ENCODE results near the gene ERBIN. TPM values are rescaled to one million over a fixed set of nuclear protein-coding genes. Genes with fewer than 3 reads are reported as not detected.
A peak's percentile ranks its signal among the peaks of the same experiment; 100 is the strongest.

ERBIN gene
- total RNA-seq, 4 donors from 2014 or later, result 88.7 to 108 (median 106) TPM

- Histone ChIP-seq H3K27ac (peak overlapping the region in 2 of 3 donors; percentile 98 to 100), H3K4me1 (peaks cover 5 to 18% of the 10 kb centered on the region in 2 donors), H3K4me3 (replicated peaks in 1 of 3) (peak overlapping the region in 2 of 3 donors; percentile 86 to 91), H3K9me3 (no peaks in the 10 kb centered on the region), H3K36me3 (no peaks in the 10 kb centered on the region), H3K27me3 (no peaks in the 10 kb centered on the region)
- TF ChIP-seq CTCF (IDR thresholded peaks at IDR 0.05) (no peak), POLR2A (IDR thresholded peaks at IDR 0.05) (no peak)
- DNase-seq, result no peak
- intact Hi-C loops (cut with DNase I), result loop anchor here (5.0 kb wide), 1 partner anchor 214 kb away; the partner anchor contains the start of gene SREK1
- WGBS, 2 donors, result 8 to 11% methylated on average over 5 of the region's 5 CpGs
These were observed 2.0 kb downstream of the ERBIN start for GRCh38 chr5:65928322-65928752.

GRCh38 chr5:65928860-65929259 is 2.5 kb downstream of the ERBIN start:
- no peak for DNase-seq
- intact Hi-C loops (cut with DNase I), result loop anchor here (5.0 kb wide), 1 partner anchor 213 kb away; the partner anchor contains the start of gene SREK1
- no peaks in the 10 kb centered on the region for H3K9me3 ChIP-seq
- peak overlapping the region in 1 of 3 donors; percentile 86 for H3K4me3 ChIP-seq (replicated peaks in 1 of 3)
- no peak for TF ChIP-seq POLR2A (IDR thresholded peaks at IDR 0.05)
- no peak for TF ChIP-seq CTCF (IDR thresholded peaks at IDR 0.05)
- WGBS, 2 donors, result 63 to 64% methylated on average over 3 of the region's 3 CpGs
- no peaks in the 10 kb centered on the region for H3K27me3 ChIP-seq
- peaks cover 5 to 19% of the 10 kb centered on the region in 2 donors for H3K4me1 ChIP-seq
- no peaks in the 10 kb centered on the region for H3K36me3 ChIP-seq
- H3K27ac ChIP-seq, result peak overlapping the region in 1 of 3 donors; percentile 98

- Histone ChIP-seq H3K27ac (no peak overlapping the region), H3K9me3 (no peaks in the 10 kb centered on the region), H3K4me1 (peaks cover 12 to 22% of the 10 kb centered on the region in 2 donors), H3K36me3 (no peaks in the 10 kb centered on the region), H3K4me3 (replicated peaks in 1 of 3) (no peak overlapping the region), H3K27me3 (no peaks in the 10 kb centered on the region)
- DNase-seq, result no peak
- WGBS, 2 donors, result 97% methylated on average over 4 of the region's 4 CpGs
- intact Hi-C loops (cut with DNase I), result no loop called here
- TF ChIP-seq POLR2A (IDR thresholded peaks at IDR 0.05), result no peak
- TF ChIP-seq CTCF (IDR thresholded peaks at IDR 0.05), result no peak
These were observed 6.3 kb downstream of the ERBIN start for GRCh38 chr5:65932676-65933075.

GRCh38 chr5:65933295-65933694 is 6.9 kb downstream of the ERBIN start:
- no peak for DNase-seq
- WGBS, 2 donors, result 76 to 77% methylated on average over 2 of the region's 2 CpGs
- intact Hi-C loops (cut with DNase I), result no loop called here
- no peak overlapping the region for H3K4me3 ChIP-seq (replicated peaks in 1 of 3)
- no peaks in the 10 kb centered on the region for H3K27me3 ChIP-seq
- TF ChIP-seq CTCF (IDR thresholded peaks at IDR 0.05) (no peak), POLR2A (IDR thresholded peaks at IDR 0.05) (no peak)
- H3K9me3 ChIP-seq, result no peaks in the 10 kb centered on the region
- no peaks in the 10 kb centered on the region for H3K36me3 ChIP-seq
- no peak overlapping the region for H3K27ac ChIP-seq
- peaks cover 12 to 22% of the 10 kb centered on the region in 2 donors for H3K4me1 ChIP-seq

GRCh38 chr5:65938256-65938655 is 11.9 kb downstream of the ERBIN start:
- no peak overlapping the region for H3K27ac ChIP-seq
- H3K36me3 ChIP-seq, result no peaks in the 10 kb centered on the region
- H3K9me3 ChIP-seq, result no peaks in the 10 kb centered on the region
- H3K4me1 ChIP-seq, result peaks cover 5 to 9% of the 10 kb centered on the region in 2 donors
- no peak for TF ChIP-seq POLR2A (IDR thresholded peaks at IDR 0.05)
- no peak for TF ChIP-seq CTCF (IDR thresholded peaks at IDR 0.05)
- no peaks in the 10 kb centered on the region for H3K27me3 ChIP-seq
- 93 to 97% methylated on average over 5 of the region's 5 CpGs for WGBS, 2 donors
- H3K4me3 ChIP-seq (replicated peaks in 1 of 3), result no peak overlapping the region
- intact Hi-C loops (cut with DNase I), result no loop called here
- DNase-seq, result no peak

Measured in thyroid gland (tissue), 4 donors.